ENCODE results near the gene PHF21B. TPM values are rescaled to one million over a fixed set of nuclear protein-coding genes. Genes with fewer than 3 reads are reported as not detected.

Gene PHF21B
- total and polyA plus RNA-seq, 7 experiments from 2014 or later, result not detected

GRCh38 chr22:44890416-44891292 is 119.2 kb downstream of the PHF21B start:
- Histone ChIP-seq H3K4me1 (ENCODE audit: control insufficient read depth in 2 of 2, insufficient read depth in 2 of 2, low read length in 2 of 2) (no peaks in the 10 kb centered on the region), H3K36me3 (ENCODE audit: control insufficient read depth in 2 of 3, insufficient read depth in 3 of 3, low read length in 3 of 3) (no peaks in the 10 kb centered on the region), H3K27ac (ENCODE audit: low read depth, low read length) (no peak overlapping the region), H3K27me3 (ENCODE audit: control insufficient read depth in 2 of 2, insufficient read depth in 2 of 2, low read length in 2 of 2) (no peaks in the 10 kb centered on the region), H3K9me3 (ENCODE audit: control insufficient read depth in 2 of 3, low read length in 3 of 3) (no peaks in the 10 kb centered on the region), H3K4me3 (ENCODE audit: low read length) (no peak overlapping the region)
- ChIA-PET CTCF (no interaction called here), POLR2A (no interaction called here)
- H3K27me3 Mint-ChIP-seq, result peaks cover 0 to 9% (median 3%) of the 10 kb centered on the region in 5 donors
- ATAC-seq (no peak), DNase-seq (no peak)
- no peaks in the 10 kb centered on the region for H3K4me1 Mint-ChIP-seq
- H3K4me3 Mint-ChIP-seq, result no peak overlapping the region
- no peak overlapping the region for H3K27ac Mint-ChIP-seq
- H3K36me3 Mint-ChIP-seq, result no peaks in the 10 kb centered on the region
- H3K9me3 Mint-ChIP-seq, result no peaks in the 10 kb centered on the region
- intact Hi-C loops (cut with micrococcal nuclease), result no loop called here

- Mint-ChIP-seq H3K9me3 (no peaks in the 10 kb centered on the region), H3K27me3 (peaks cover 0 to 9% (median 3%) of the 10 kb centered on the region in 5 donors), H3K4me3 (no peak overlapping the region), H3K27ac (no peak overlapping the region), H3K4me1 (no peaks in the 10 kb centered on the region), H3K36me3 (no peaks in the 10 kb centered on the region)
- ChIA-PET POLR2A (no interaction called here), CTCF (no interaction called here)
- no peaks in the 10 kb centered on the region for H3K9me3 ChIP-seq (ENCODE audit: control insufficient read depth in 2 of 3, low read length in 3 of 3)
- no peaks in the 10 kb centered on the region for H3K36me3 ChIP-seq (ENCODE audit: control insufficient read depth in 2 of 3, insufficient read depth in 3 of 3, low read length in 3 of 3)
- H3K27me3 ChIP-seq (ENCODE audit: control insufficient read depth in 2 of 2, insufficient read depth in 2 of 2, low read length in 2 of 2), result no peaks in the 10 kb centered on the region
- no peak overlapping the region for H3K27ac ChIP-seq (ENCODE audit: low read depth, low read length)
- no peak overlapping the region for H3K4me3 ChIP-seq (ENCODE audit: low read length)
- intact Hi-C loops (cut with micrococcal nuclease), result no loop called here
- ATAC-seq (no peak), DNase-seq (no peak)
- no peaks in the 10 kb centered on the region for H3K4me1 ChIP-seq (ENCODE audit: control insufficient read depth in 2 of 2, insufficient read depth in 2 of 2, low read length in 2 of 2)
These were observed 120.4 kb downstream of the PHF21B start for GRCh38 chr22:44889255-44889878.

- H3K4me3 Mint-ChIP-seq, result no peak overlapping the region
These were observed 121.1 kb downstream of the PHF21B start for GRCh38 chr22:44888491-44889254.

GRCh38 chr22:44887941-44888366 is 121.9 kb downstream of the PHF21B start:
- H3K9me3 ChIP-seq (ENCODE audit: control insufficient read depth in 2 of 3, low read length in 3 of 3), result no peaks in the 10 kb centered on the region
- Mint-ChIP-seq H3K4me3 (no peak overlapping the region), H3K9me3 (no peaks in the 10 kb centered on the region), H3K36me3 (no peaks in the 10 kb centered on the region), H3K27ac (no peak overlapping the region), H3K27me3 (peaks cover 0 to 4% (median 0%) of the 10 kb centered on the region in 5 donors), H3K4me1 (no peaks in the 10 kb centered on the region)
- ChIA-PET CTCF (no interaction called here), POLR2A (no interaction called here)
- ATAC-seq (no peak), DNase-seq (no peak)
- no peak overlapping the region for H3K27ac ChIP-seq (ENCODE audit: low read depth, low read length)
- intact Hi-C loops (cut with micrococcal nuclease), result no loop called here
- H3K36me3 ChIP-seq (ENCODE audit: control insufficient read depth in 2 of 3, insufficient read depth in 3 of 3, low read length in 3 of 3), result no peaks in the 10 kb centered on the region
- no peaks in the 10 kb centered on the region for H3K4me1 ChIP-seq (ENCODE audit: control insufficient read depth in 2 of 2, insufficient read depth in 2 of 2, low read length in 2 of 2)
- no peaks in the 10 kb centered on the region for H3K27me3 ChIP-seq (ENCODE audit: control insufficient read depth in 2 of 2, insufficient read depth in 2 of 2, low read length in 2 of 2)
- no peak overlapping the region for H3K4me3 ChIP-seq (ENCODE audit: low read length)

More at GRCh38 chr22:44888491-44889254, 121.1 kb downstream of the PHF21B start:
- ATAC-seq (no peak), DNase-seq (no peak)
- Histone ChIP-seq H3K4me1 (ENCODE audit: control insufficient read depth in 2 of 2, insufficient read depth in 2 of 2, low read length in 2 of 2) (no peaks in the 10 kb centered on the region), H3K4me3 (ENCODE audit: low read length) (no peak overlapping the region), H3K27ac (ENCODE audit: low read depth, low read length) (no peak overlapping the region), H3K27me3 (ENCODE audit: control insufficient read depth in 2 of 2, insufficient read depth in 2 of 2, low read length in 2 of 2) (no peaks in the 10 kb centered on the region), H3K9me3 (ENCODE audit: control insufficient read depth in 2 of 3, low read length in 3 of 3) (no peaks in the 10 kb centered on the region), H3K36me3 (ENCODE audit: control insufficient read depth in 2 of 3, insufficient read depth in 3 of 3, low read length in 3 of 3) (no peaks in the 10 kb centered on the region)
- Mint-ChIP-seq H3K27ac (no peak overlapping the region), H3K27me3 (peaks cover 0 to 4% (median 0%) of the 10 kb centered on the region in 5 donors), H3K4me1 (no peaks in the 10 kb centered on the region), H3K36me3 (no peaks in the 10 kb centered on the region), H3K9me3 (no peaks in the 10 kb centered on the region)
- ChIA-PET CTCF (no interaction called here), POLR2A (no interaction called here)
- intact Hi-C loops (cut with micrococcal nuclease), result no loop called here

GRCh38 chr22:44885806-44886360 is 123.9 kb downstream of the PHF21B start:
- H3K36me3 Mint-ChIP-seq, result no peaks in the 10 kb centered on the region
- H3K4me3 Mint-ChIP-seq, result no peak overlapping the region
- H3K27ac Mint-ChIP-seq, result no peak overlapping the region
- intact Hi-C loops (cut with micrococcal nuclease), result no loop called here
- Histone ChIP-seq H3K4me1 (ENCODE audit: control insufficient read depth in 2 of 2, insufficient read depth in 2 of 2, low read length in 2 of 2) (no peaks in the 10 kb centered on the region), H3K27me3 (ENCODE audit: control insufficient read depth in 2 of 2, insufficient read depth in 2 of 2, low read length in 2 of 2) (no peaks in the 10 kb centered on the region), H3K4me3 (ENCODE audit: low read length) (no peak overlapping the region), H3K9me3 (ENCODE audit: control insufficient read depth in 2 of 3, low read length in 3 of 3) (no peaks in the 10 kb centered on the region), H3K27ac (ENCODE audit: low read depth, low read length) (no peak overlapping the region), H3K36me3 (ENCODE audit: control insufficient read depth in 2 of 3, insufficient read depth in 3 of 3, low read length in 3 of 3) (no peaks in the 10 kb centered on the region)
- no peaks in the 10 kb centered on the region for H3K4me1 Mint-ChIP-seq
- POLR2A ChIA-PET, result no interaction called here
- no peaks in the 10 kb centered on the region for H3K9me3 Mint-ChIP-seq
- peaks cover 0 to 4% (median 0%) of the 10 kb centered on the region in 5 donors for H3K27me3 Mint-ChIP-seq
- DNase-seq (no peak), ATAC-seq (no peak)
- CTCF ChIA-PET, result interaction anchor here (0.7 to 0.9 kb wide), 2 partner anchors 20 to 562 kb away, joined by 3 read pairs; no protein-coding TSS in a partner anchor

- intact Hi-C loops (cut with micrococcal nuclease), result no loop called here
- DNase-seq, result no peak
- ChIA-PET CTCF (interaction anchor here (0.9 kb wide), 1 partner anchor 19 kb away, joined by 3 read pairs; no protein-coding TSS in a partner anchor), POLR2A (no interaction called here)
- Mint-ChIP-seq H3K36me3 (no peaks in the 10 kb centered on the region), H3K27ac (no peak overlapping the region), H3K4me1 (no peaks in the 10 kb centered on the region), H3K27me3 (peaks cover 0 to 4% (median 0%) of the 10 kb centered on the region in 5 donors), H3K9me3 (no peaks in the 10 kb centered on the region), H3K4me3 (no peak overlapping the region)
- no peaks in the 10 kb centered on the region for H3K9me3 ChIP-seq (ENCODE audit: control insufficient read depth in 2 of 3, low read length in 3 of 3)
- H3K27me3 ChIP-seq (ENCODE audit: control insufficient read depth in 2 of 2, insufficient read depth in 2 of 2, low read length in 2 of 2), result no peaks in the 10 kb centered on the region
- no peaks in the 10 kb centered on the region for H3K36me3 ChIP-seq (ENCODE audit: control insufficient read depth in 2 of 3, insufficient read depth in 3 of 3, low read length in 3 of 3)
- H3K27ac ChIP-seq (ENCODE audit: low read depth, low read length), result no peak overlapping the region
- ATAC-seq, result no peak
- H3K4me1 ChIP-seq (ENCODE audit: control insufficient read depth in 2 of 2, insufficient read depth in 2 of 2, low read length in 2 of 2), result no peaks in the 10 kb centered on the region
- no peak overlapping the region for H3K4me3 ChIP-seq (ENCODE audit: low read length)
These were observed 124.6 kb downstream of the PHF21B start for GRCh38 chr22:44884968-44885805.

Measured in naive thymus-derived CD4-positive, alpha-beta T cell (primary cell).